ENCODE data around the gene TENT5D.
"Not testable (repeated sequence)": the region's sequence is repeated elsewhere in the genome, so short reads cannot be mapped to it uniquely, and the experiment has no call there.

Gene TENT5D

GRCh38 chrX:80420147-80420546 lies at the start of gene TENT5D:
Gene TENT5D, plus strand, starts transcription at chrX:80420447. Its CDS starts 22,093 bp downstream, at chrX:80442540.
- no peak for DNase-seq

GRCh38 chrX:80385651-80386050 lies 34.6 kb upstream of the TENT5D start:
- DNase-seq, result not testable (repeated sequence)

- no peak for DNase-seq
Measured at GRCh38 chrX:80388206-80388605, 32.0 kb upstream of the TENT5D start.

- DNase-seq, result no peak
Measured at GRCh38 chrX:80412042-80412441, 8.2 kb upstream of the TENT5D start.

- DNase-seq, result no peak
Measured at GRCh38 chrX:80423000-80423399, 2.8 kb downstream of the TENT5D start.

GRCh38 chrX:80423744-80424143 lies 3.5 kb downstream of the TENT5D start:
- no peak for DNase-seq

- no peak for DNase-seq
Measured at GRCh38 chrX:80430826-80431504, 10.7 kb downstream of the TENT5D start.

- no peak for DNase-seq
Measured at GRCh38 chrX:80431505-80431832, 11.2 kb downstream of the TENT5D start.

- DNase-seq, result no peak
Measured at GRCh38 chrX:80432441-80432840, 12.2 kb downstream of the TENT5D start.

GRCh38 chrX:80432863-80433262 lies 12.6 kb downstream of the TENT5D start:
- DNase-seq, result no peak

- DNase-seq, result not testable (repeated sequence)
Measured at GRCh38 chrX:80468166-80468565, 47.9 kb downstream of the TENT5D start.

GRCh38 chrX:80471582-80471981 lies 51.3 kb downstream of the TENT5D start:
- no peak for DNase-seq

GRCh38 chrX:80485543-80485942 lies 65.3 kb downstream of the TENT5D start:
- DNase-seq, result no peak

GRCh38 chrX:80486299-80486698 lies 66.1 kb downstream of the TENT5D start:
- DNase-seq, result no peak

- no peak for DNase-seq
Measured at GRCh38 chrX:80489166-80489565, 68.9 kb downstream of the TENT5D start.

Measured in KG1 (cell line).